RWPE2 (cell line): ENCODE measurements around the gene THSD7B.

Experiments
- ATAC-seq: fragments of 200-7000 bp; cut with Tn5 transposase; 3 replicates; pipeline ENCODE4 v1.9.1; 2021; ENCODE audit warnings: low read depth
- DNase-seq: peaks from one replicate; pipeline ENCODE4 v3.0.0-alpha.2; 2020; ENCODE audit warnings: low spot score
- H3K27ac ChIP-seq: fragments of 450-650 bp; 2 replicates; pipeline ENCODE4 v1.5.1; 2017; ENCODE audit warnings: mild to moderate bottlenecking; ENCODE audit not compliant: poor library complexity, severe bottlenecking
- H3K27me3 ChIP-seq: fragments of 250-450 bp; sonication (Bioruptor Pico); 2 replicates; pipeline ENCODE4 v1.5.1; 2021; ENCODE audit warnings: mild to moderate bottlenecking, moderate library complexity; ENCODE audit not compliant: insufficient read depth, poor library complexity, severe bottlenecking
- H3K36me3 ChIP-seq: fragments of 250-450 bp; sonication (Bioruptor Pico); 2 replicates; pipeline ENCODE4 v1.5.1; 2020; ENCODE audit warnings: low read depth, mild to moderate bottlenecking, moderate library complexity
- H3K4me1 ChIP-seq: fragments of 250-450 bp; sonication (Bioruptor Pico); 2 replicates; pipeline ENCODE4 v1.5.1; 2021; ENCODE audit warnings: mild to moderate bottlenecking, moderate library complexity; ENCODE audit not compliant: insufficient read depth, poor library complexity, severe bottlenecking
- H3K4me3 ChIP-seq: fragments of 250-450 bp; sonication (Bioruptor Pico); 2 replicates; pipeline ENCODE4 v1.5.1; 2021; ENCODE audit warnings: mild to moderate bottlenecking, moderate library complexity; ENCODE audit not compliant: severe bottlenecking
- H3K9me3 ChIP-seq: fragments of 250-450 bp; sonication (Bioruptor Pico); 2 replicates; pipeline ENCODE4 v1.5.1; 2021; ENCODE audit warnings: mild to moderate bottlenecking, moderate library complexity; ENCODE audit not compliant: severe bottlenecking
- CTCF ChIP-seq: fragments of 450-650 bp; IDR thresholded peaks from one replicate; pipeline ENCODE4 v1.5.1; 2017; ENCODE audit warnings: mild to moderate bottlenecking, moderate library complexity; ENCODE audit not compliant: poor library complexity, severe bottlenecking

Gene THSD7B

GRCh38 chr2:137115795-137116089, 350.4 kb downstream of the THSD7B start:
- Histone ChIP-seq H3K9me3 (no peaks in the 10 kb centered on the region), H3K27me3 (no peaks in the 10 kb centered on the region), H3K4me1 (peaks cover 9% of the 10 kb centered on the region), H3K27ac (no peak overlapping the region), H3K4me3 (no peak overlapping the region), H3K36me3 (no peaks in the 10 kb centered on the region)
- DNase-seq, result no peak
- ATAC-seq, result no peak
- TF ChIP-seq CTCF, result no peak

GRCh38 chr2:137117385-137117784, 352.0 kb downstream of the THSD7B start:
- no peaks in the 10 kb centered on the region for H3K9me3 ChIP-seq
- peak; percentile 91 for ATAC-seq

GRCh38 chr2:137118140-137118539, 352.8 kb downstream of the THSD7B start:
- Histone ChIP-seq H3K9me3 (no peaks in the 10 kb centered on the region), H3K36me3 (no peaks in the 10 kb centered on the region), H3K4me1 (peaks cover 9% of the 10 kb centered on the region), H3K4me3 (no peak overlapping the region), H3K27me3 (no peaks in the 10 kb centered on the region), H3K27ac (no peak overlapping the region)
- DNase-seq, result no peak
- no peak for TF ChIP-seq CTCF
- ATAC-seq, result no peak

More at GRCh38 chr2:137117385-137117784, 352.0 kb downstream of the THSD7B start:
- Histone ChIP-seq H3K36me3 (no peaks in the 10 kb centered on the region), H3K27ac (no peak overlapping the region), H3K27me3 (no peaks in the 10 kb centered on the region), H3K4me3 (no peak overlapping the region), H3K4me1 (peaks cover 9% of the 10 kb centered on the region)
- DNase-seq, result no peak
- no peak for TF ChIP-seq CTCF

GRCh38 chr2:137123226-137123625, 357.9 kb downstream of the THSD7B start:
- DNase-seq (no peak), ATAC-seq (no peak)
- Histone ChIP-seq H3K27ac (no peak overlapping the region), H3K9me3 (no peaks in the 10 kb centered on the region), H3K4me3 (no peak overlapping the region), H3K27me3 (no peaks in the 10 kb centered on the region), H3K4me1 (no peaks in the 10 kb centered on the region), H3K36me3 (no peaks in the 10 kb centered on the region)
- no peak for TF ChIP-seq CTCF

GRCh38 chr2:137133225-137133624, 367.9 kb downstream of the THSD7B start:
- TF ChIP-seq CTCF, result no peak
- Histone ChIP-seq H3K36me3 (no peaks in the 10 kb centered on the region), H3K27ac (no peak overlapping the region), H3K9me3 (no peaks in the 10 kb centered on the region), H3K27me3 (no peaks in the 10 kb centered on the region), H3K4me3 (no peak overlapping the region), H3K4me1 (no peaks in the 10 kb centered on the region)
- no peak for DNase-seq
- no peak for ATAC-seq
